Measurements from ENCODE around the gene KRTDAP.

GRCh38 chr19:35513628-35514281 is 23.5 kb upstream of the KRTDAP start, which contains the start of gene DMKN:
- TF ChIP-seq EZH2 (IDR thresholded peaks at IDR 0.05), result no peak
- TF ChIP-seq POLR2AphosphoS5 (IDR thresholded peaks at IDR 0.05; ENCODE audit: borderline replicate concordance, low read depth, low read length), result no peak
- TF ChIP-seq FOXP2 (optimal IDR thresholded peaks at IDR 0.05; ENCODE audit: control extremely low read depth, extremely low read length, insufficient read depth), result no peak

Measured in SK-N-MC (cell line).